BLaER1 treated with 17β-estradiol and CSF1 and Interleukin-3, amounts not matched to agents 10 nM and 100 nM (cell line): ENCODE measurements around the gene ZNF366.

ENCODE experiments used
- H3K27ac ChIP-seq, 11 experiments: shearing (Covaris generic); formaldehyde crosslinking; 2 replicates each; pipeline ENCODE4 v1.8.1; 2022
- H3K27me3 ChIP-seq, 11 experiments: shearing (Covaris generic); formaldehyde crosslinking; 2 replicates each; pipeline ENCODE4 v1.8.1; 2022
- H3K36me3 ChIP-seq, 11 experiments: shearing (Covaris generic); formaldehyde crosslinking; 2 replicates each; pipeline ENCODE4 v1.8.1; 2022
- H3K4me1 ChIP-seq, 10 experiments: shearing (Covaris generic); formaldehyde crosslinking; 2 replicates each; pipeline ENCODE4 v1.8.1; 2022
- H3K4me2 ChIP-seq, 11 experiments: shearing (Covaris generic); formaldehyde crosslinking; 2 replicates each; pipeline ENCODE4 v1.8.1; 2022
- H3K4me3 ChIP-seq, 10 experiments: shearing (Covaris generic); formaldehyde crosslinking; 2 replicates each; pipeline ENCODE4 v1.8.1; 2022
- H3K9ac ChIP-seq, 11 experiments: shearing (Covaris generic); formaldehyde crosslinking; 2 replicates each; pipeline ENCODE4 v1.8.1; 2022
- H3K9me3 ChIP-seq, 11 experiments: shearing (Covaris generic); formaldehyde crosslinking; replicated peaks in 1 of 11; 2 replicates each; pipeline ENCODE4 v1.8.1; 2022
- H4K20me1 ChIP-seq, 11 experiments: shearing (Covaris generic); formaldehyde crosslinking; 2 replicates each; pipeline ENCODE4 v1.8.1; 2022
- Cebpa-rat ChIP-seq, 11 experiments: shearing (Covaris generic); IDR thresholded peaks; 2 replicates each; pipeline ENCODE4 v1.8.1; 2022

Gene ZNF366

GRCh38 chr5:72394688-72395087, 112.5 kb downstream of the ZNF366 start:
- Histone ChIP-seq H3K4me1 (peaks cover 0 to 26% (median 2%) of the 10 kb centered on the region in 10 experiments; a peak in 9 of 20 replicates), H3K9me3 (peaks cover 0 to 2% (median 0%) of the 10 kb centered on the region in 11 experiments; a peak in 1 of 22 replicates), H3K36me3 (no peaks in the 10 kb centered on the region), H3K4me2 (no peak overlapping the region), H3K9ac (no peak overlapping the region), H3K27ac (no peak overlapping the region), H4K20me1 (no peaks in the 10 kb centered on the region), H3K27me3 (no peaks in the 10 kb centered on the region), H3K4me3 (no peak overlapping the region)
- no peak for TF ChIP-seq Cebpa-rat (IDR thresholded peaks at IDR 0.05)

- Histone ChIP-seq H3K27ac (no peak overlapping the region), H3K4me2 (no peak overlapping the region), H4K20me1 (no peaks in the 10 kb centered on the region), H3K4me3 (no peak overlapping the region), H3K27me3 (no peaks in the 10 kb centered on the region), H3K4me1 (peaks cover 0 to 10% (median 0%) of the 10 kb centered on the region in 10 experiments; a peak in 5 of 20 replicates), H3K9me3 (no peaks in the 10 kb centered on the region), H3K36me3 (no peaks in the 10 kb centered on the region), H3K9ac (no peak overlapping the region)
- no peak for TF ChIP-seq Cebpa-rat (IDR thresholded peaks at IDR 0.05)
Measured at GRCh38 chr5:72393052-72393451, 114.2 kb downstream of the ZNF366 start.
